Limb (tissue), 2 donors: ENCODE data around the gene KRTAP4-7.
"Not testable (repeated sequence)": the region's sequence is repeated elsewhere in the genome, so short reads cannot be mapped to it uniquely, and the experiment has no call there.

Experiments
- DNase-seq, 2 donors: peaks; one replicate each; pipeline ENCODE4 v3.0.0-alpha.2; 2016; ENCODE audit errors: extremely low spot score in 2 of 2

Gene KRTAP4-7

DNA sequence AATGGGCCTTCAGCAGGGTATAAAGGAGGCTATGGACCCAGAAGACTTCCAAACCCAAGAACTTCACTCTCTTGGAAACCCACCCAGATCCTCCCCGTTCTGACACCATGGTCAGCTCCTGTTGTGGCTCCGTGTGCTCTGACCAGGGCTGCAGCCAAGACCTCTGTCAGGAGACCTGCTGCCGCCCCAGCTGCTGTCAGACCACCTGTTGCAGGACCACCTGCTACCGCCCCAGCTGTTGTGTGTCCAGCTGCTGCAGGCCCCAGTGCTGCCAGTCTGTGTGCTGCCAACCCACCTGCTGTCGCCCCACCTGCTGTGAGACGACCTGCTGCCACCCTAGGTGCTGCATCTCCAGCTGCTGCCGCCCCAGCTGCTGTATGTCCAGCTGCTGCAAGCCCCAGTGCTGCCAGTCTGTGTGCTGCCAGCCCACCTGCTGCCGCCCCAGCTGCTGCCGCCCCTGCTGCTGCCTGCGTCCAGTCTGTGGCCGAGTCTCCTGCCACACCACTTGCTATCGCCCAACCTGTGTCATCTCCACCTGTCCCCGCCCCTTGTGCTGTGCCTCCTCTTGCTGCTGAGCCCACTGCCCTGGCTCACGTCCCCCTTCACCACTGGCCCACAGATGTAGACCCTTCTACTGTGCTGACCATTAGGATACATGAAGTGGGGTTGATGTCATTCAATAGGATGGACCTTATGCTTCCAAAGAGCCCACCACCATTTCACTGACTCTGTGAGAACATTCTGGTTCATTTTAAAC lies at the start of gene KRTAP4-7:
Gene KRTAP4-7 (plus strand): TSS at position 51 of the 757 bp plus-strand sequence. CDS start 57 bp downstream, at position 108.
- DNase-seq: not testable (repeated sequence)

- DNase-seq: not testable (repeated sequence)
Observed at GRCh38 chr17:41034346-41034935, 49.5 kb upstream of the KRTAP4-7 start, which contains the start of gene KRTAP1-3. Gene KRTAP1-3, minus strand, starts transcription at chr17:41034874. Its CDS starts 53 bp downstream, at chr17:41034821.

GRCh38 chr17:41037853-41038350 lies 46.0 kb upstream of the KRTAP4-7 start:
- no peak for DNase-seq

DNA sequence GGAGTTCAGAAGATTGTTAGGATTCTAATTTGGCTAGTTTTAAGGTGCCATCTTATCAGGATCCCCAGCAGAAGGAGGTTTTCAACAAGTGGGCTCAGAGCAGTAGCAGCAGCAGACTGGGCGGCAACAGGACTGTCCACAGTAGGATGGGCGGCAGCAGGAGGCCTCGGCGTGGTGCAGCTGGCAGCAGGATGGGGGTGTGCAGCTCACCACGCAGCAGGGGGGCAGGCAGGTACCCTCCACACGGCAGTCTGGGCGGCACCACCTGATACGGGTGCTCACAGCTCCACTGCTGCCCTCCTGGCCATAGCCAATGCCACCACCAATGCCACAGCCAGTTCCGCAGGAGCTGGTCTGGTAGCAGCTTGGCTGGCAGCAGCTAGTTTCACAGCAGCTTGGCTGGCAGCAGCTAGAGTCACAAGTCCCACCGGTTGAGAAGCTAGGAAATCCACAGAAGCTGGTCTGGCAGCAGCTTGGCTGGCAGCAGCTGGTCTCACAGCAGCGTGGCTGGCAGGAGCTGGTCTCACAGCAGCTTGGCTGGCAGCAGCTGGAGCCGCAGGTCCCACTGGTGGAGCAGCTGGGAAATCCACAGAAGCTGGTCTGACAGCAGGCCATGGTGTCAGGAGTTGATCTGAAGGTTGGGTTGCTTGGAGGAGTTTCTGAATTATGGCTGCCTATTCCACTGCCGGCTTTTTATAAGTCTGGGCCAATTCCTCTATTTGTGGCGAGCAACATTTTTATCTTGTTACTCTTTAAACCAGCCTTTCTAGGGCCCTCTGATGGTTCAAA lies 43.0 kb upstream of the KRTAP4-7 start, which contains the start of gene KRTAP1-1:
Gene KRTAP1-1 (minus strand): TSS at position 668 of the 789 bp plus-strand sequence. CDS start 53 bp downstream, at position 615.
- peak; percentile 14 to 37 for DNase-seq

DNA sequence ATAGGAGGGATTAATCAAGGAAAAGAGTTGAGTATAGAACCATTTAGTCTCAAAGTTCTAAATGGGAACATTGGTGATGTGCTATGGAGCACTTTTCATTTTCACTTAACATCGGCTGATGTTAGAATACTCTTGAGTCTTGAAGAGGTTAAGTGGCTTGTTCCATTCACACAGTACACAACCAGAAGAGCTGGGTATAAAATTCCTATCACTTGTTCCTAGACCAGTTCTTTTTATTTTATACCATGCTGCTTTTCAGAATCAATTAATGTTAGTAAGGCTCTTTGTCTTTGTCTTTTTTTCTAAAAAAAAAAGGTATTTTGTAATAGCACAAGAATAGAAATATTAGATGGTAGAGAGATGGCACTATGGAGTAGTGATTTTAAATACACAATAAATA lies 41.0 kb upstream of the KRTAP4-7 start:
- DNase-seq: no peak

- DNase-seq: not testable (repeated sequence)
Observed at GRCh38 chr17:41046735-41047465, 37.0 kb upstream of the KRTAP4-7 start, which contains the start of gene KRTAP2-1. Gene KRTAP2-1, minus strand, starts transcription at chr17:41047316. Its CDS starts 49 bp downstream, at chr17:41047267.

GRCh38 chr17:41048441-41048840 lies 35.5 kb upstream of the KRTAP4-7 start:
- DNase-seq: no peak

DNA sequence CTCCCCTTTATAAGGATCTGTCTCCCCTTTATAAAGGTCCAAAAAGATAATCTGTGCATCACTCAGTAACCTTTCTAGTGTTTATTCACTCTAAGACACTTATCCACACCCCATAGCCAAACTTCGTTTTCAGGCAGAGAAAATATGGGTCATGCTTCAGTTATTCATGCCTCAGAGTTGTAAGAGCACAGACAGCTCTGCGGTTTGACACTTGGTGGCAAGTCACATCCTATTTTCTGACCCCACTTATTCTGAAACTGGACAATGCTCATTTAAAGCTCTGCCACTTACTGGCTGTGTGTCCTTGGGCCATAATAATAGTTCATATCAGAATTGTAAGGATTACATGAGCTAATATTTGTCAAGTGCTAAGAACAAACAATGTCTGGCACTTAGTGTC lies 34.8 kb upstream of the KRTAP4-7 start:
- DNase-seq: no peak

DNA sequence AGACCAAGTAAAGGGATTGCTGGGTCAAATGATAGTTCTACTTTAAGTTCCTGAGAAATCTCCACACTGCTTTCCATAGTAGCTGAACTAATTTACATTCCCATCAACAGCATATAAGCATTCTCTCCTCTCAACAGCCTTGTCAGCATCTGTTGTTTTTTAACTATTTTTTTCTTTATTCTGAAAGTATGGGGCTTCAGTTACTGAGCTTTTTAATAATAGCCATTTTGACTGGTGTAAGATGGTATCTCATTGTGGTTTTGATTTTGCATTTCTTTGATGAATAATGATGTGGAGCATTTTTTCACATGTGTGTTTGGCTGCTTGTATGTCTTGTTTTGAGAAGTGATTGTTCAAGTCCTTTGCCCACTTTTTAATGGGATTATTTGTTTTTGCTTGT lies 31.4 kb upstream of the KRTAP4-7 start:
- DNase-seq: no peak

GRCh38 chr17:41054025-41054424 lies 29.9 kb upstream of the KRTAP4-7 start:
- DNase-seq: no peak

DNA sequence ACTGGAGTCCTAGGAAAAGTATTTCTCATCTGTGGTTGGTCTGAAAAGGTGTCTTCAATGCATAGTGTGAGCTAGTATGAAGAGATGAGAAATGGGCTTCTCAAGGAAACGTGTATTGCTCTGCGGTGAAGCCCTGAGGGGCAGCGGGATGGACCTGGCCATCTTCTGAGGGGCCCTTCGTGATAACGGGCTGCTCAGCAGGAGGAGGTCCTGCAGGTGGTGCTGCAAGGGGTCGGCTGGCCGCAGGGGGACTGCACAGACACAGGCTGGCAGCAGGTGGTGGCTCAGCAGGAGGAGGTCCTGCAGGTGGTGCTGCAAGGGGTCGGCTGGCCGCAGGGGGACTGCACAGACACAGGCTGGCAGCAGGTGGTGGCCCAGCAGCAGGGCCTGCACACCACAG lies 29.4 kb upstream of the KRTAP4-7 start:
- not testable (repeated sequence) for DNase-seq

DNA sequence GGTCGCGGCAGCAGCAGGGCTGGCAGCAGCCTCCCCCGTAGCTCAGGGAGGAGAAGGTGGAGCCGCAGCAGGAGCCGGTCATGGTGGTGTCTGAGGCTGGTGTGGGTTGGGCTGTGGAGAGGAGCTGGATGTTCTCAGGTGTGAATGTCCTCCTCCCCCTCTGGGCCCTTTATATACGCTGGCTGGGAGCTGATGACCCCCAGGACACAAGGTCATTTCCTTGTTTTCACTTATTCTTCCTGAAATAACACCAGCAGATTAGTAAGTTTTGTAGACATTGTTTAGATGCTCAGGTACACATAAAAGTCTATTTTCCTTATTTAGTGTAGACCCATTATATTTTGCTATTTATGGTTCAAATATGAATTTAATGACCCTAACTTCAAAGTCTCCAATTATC lies 28.8 kb upstream of the KRTAP4-7 start, which contains the start of gene KRTAP2-2:
Gene KRTAP2-2 (minus strand): TSS at position 101 of the 400 bp plus-strand sequence. CDS start 19 bp downstream, at position 82.
- not testable (repeated sequence) for DNase-seq

DNA sequence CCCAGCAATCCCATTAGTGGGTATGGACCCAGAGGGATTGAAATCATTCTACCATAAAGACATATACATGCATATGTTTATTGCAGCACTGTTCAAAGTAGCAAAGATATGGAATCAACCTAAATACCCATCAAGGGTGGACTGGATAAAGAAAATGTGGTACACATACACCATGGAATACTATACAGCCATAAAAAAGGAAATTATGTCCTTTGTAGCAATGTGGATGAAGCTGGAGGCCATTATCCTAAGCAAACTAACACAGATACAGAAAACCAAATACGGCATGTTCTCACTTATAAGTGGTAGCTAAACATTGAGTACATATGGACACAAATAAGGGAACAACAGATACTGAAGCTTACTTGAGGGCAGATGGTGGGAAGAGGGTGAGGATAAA lies 26.4 kb upstream of the KRTAP4-7 start:
- DNase-seq: no peak

GRCh38 chr17:41058741-41059140 lies 25.2 kb upstream of the KRTAP4-7 start:
- DNase-seq: no peak

DNA sequence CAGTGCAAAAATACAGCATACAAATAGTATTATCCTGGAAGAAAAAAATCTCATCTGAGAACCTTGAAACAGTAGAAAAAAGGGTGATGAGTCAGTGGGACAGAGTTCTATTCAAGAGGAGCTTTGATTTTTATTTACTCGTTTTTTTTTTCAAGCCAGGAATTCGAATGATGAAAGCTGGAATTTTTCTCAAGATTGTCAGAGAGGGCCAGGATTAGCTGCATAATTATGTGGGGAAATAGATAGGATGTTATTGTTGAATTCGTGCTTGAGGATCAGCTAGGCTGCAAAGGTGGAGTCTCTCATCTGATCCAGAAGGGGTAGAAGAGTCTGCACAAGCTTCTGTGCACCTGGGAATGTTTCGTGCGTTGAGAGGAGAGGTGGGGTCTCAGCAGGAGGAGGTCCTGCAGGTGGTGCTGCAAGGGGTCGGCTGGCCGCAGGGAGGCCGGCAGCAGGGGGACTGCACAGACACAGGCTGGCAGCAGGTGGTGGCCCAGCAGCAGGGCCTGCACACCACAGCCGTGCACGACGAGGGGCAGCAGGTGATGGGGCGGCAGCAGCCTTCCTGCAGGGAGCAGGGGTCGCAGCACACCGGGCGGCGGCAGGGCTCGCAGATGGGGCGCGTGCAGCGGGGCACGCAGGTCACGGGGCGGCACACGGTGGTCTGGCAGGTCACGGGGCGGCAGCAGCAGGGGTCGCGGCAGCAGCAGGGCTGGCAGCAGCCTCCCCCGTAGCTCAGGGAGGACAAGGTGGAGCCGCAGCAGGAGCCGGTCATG lies 24.5 kb upstream of the KRTAP4-7 start:
- not testable (repeated sequence) for DNase-seq

DNA sequence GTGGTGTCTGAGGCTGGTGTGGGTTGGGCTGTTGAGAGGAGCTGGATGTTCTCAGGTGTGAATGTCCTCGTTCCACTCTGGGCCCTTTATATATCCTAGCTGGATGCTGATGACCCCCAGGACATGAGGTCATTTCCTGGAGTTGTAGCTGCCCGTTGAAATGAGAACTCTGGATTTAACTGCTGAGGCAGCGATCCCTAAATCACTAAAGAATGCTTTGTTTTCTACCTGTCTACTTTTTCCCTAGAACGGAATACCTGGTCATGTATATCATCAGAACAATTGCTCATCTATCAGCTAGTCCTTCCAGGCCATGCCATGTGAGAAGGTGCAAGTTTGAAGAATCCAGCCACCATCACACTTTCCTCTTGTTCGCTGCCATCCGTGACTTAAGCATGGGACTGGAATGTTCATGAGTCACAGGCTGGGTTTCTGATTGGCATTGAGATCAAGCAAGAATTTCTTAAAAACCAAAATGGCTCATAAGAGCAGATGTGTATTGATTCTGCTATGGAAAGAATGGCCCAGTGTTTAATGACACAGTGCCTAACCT lies 23.8 kb upstream of the KRTAP4-7 start, which contains the start of gene KRTAP2-3:
Gene KRTAP2-3 (minus strand): TSS at position 63 of the 553 bp plus-strand sequence. CDS start 64 bp downstream, outside the sequence.
- DNase-seq: no peak

DNA sequence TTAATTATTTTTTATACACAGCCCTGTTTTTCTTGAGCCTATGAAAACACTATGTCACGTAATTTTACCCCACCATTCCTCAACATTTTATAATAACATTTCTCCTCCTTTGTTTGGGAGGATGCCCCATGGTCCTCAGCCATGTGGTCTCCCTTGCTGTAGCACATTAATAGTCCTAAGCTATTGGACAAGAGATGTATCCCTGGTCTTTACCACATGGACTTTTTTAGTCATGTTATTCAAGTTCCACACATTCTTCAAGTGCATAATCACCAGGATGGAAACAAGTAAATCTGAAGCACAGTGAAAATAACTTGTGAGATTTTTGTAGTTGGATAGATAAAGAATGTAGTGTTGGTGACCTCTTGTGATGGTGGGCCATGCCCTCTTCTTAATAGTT lies 22.0 kb upstream of the KRTAP4-7 start:
- no peak for DNase-seq

DNA sequence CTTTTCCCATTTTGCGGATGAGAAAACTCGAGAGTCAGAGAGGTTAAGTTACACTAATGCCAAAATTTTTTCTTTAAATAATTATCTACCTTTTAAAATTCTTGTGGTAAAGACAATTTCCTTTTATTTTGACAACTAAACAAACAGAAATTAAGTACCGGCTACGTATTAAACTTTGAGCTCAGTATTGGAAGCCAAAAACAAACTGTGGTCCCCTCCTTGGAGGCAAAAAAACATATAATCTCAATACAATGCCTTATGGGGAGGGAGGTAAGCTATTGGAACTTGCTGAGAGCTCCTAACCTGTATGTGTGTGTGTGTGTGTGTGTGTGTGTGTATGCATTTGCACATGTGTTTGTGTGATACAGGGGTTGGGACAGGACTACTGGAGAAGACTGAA lies 20.5 kb upstream of the KRTAP4-7 start:
- DNase-seq: no peak

DNA sequence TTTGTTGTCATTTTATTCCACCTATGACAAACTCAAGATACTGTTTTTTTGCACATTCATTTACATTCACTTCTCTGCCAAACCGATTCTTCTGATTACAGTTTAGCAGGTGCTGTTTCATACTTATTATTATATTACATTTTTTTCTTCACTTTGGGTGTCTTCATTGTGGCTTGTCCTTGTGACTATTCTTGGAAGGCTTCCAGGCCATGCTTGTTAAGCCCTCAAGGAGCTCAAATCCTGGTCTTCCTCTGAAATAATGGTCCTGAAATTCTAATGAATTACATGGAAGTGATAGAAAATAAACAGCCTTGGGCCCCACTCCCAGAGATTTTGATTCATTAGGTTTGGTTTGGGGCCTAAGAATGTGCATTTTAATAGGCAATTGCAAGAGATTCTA lies 19.6 kb upstream of the KRTAP4-7 start:
- DNase-seq: no peak
